WTC11 (cell line): ENCODE measurements around the gene CFAP206. TPM values are rescaled to one million over a fixed set of nuclear protein-coding genes. Genes with fewer than 3 reads are reported as not detected.
"Not testable (repeated sequence)": the region's sequence is repeated elsewhere in the genome, so short reads cannot be mapped to it uniquely, and the experiment has no call there.

ENCODE experiments used
- ATAC-seq: fragments of 200-7000 bp; cut with Tn5 transposase; 2 replicates; pipeline ENCODE4 v1.10.0; 2021; ENCODE audit warnings: mild to moderate bottlenecking, moderate library complexity
- CTCF ChIA-PET: fragments of 300-600 bp; sonication (Branson Sonifier 250); formaldehyde crosslinking; loops from one replicate; lab custom pipeline; 2021; ENCODE audit warnings: antibody characterized with exemption; lab: Charles Lee
- POLR2A ChIA-PET: fragments of 350-600 bp; sonication (Branson Sonifier 250); formaldehyde crosslinking; loops from one replicate; lab custom pipeline; 2021; ENCODE audit warnings: antibody characterized with exemption; lab: Charles Lee
- DNase-seq: peaks from one replicate; pipeline ENCODE4 v3.0.0; 2021; ENCODE audit warnings: low spot score
- H3K27ac Mint-ChIP-seq: 2 replicates; pipeline ENCODE4 v1.8.0; 2021; ENCODE audit warnings: mixed read lengths
- H3K27me3 Mint-ChIP-seq: 2 replicates; pipeline ENCODE4 v1.8.0; 2021; ENCODE audit warnings: low read depth, mild to moderate bottlenecking, moderate library complexity, mixed read lengths
- H3K36me3 Mint-ChIP-seq: 2 replicates; pipeline ENCODE4 v1.8.0; 2021; ENCODE audit warnings: mixed read lengths
- H3K4me1 Mint-ChIP-seq: 2 replicates; pipeline ENCODE4 v1.8.0; 2022; ENCODE audit warnings: mixed read lengths
- H3K4me3 Mint-ChIP-seq: 2 replicates; pipeline ENCODE4 v1.8.0; 2021; ENCODE audit warnings: mild to moderate bottlenecking, moderate library complexity, mixed read lengths
- H3K9me3 Mint-ChIP-seq: 2 replicates; pipeline ENCODE4 v1.8.0; 2021; ENCODE audit warnings: mixed read lengths
- AFF4 ChIP-seq: sonication (generic); formaldehyde crosslinking; IDR thresholded peaks from 2 replicates; pipeline ENCODE4 v1.8.1; 2023; ENCODE audit warnings: mild to moderate bottlenecking, missing genetic modification reagents, borderline replicate concordance
- ATF6 ChIP-seq: sonication (generic); formaldehyde crosslinking; IDR thresholded peaks from 2 replicates; pipeline ENCODE4 v1.8.1; 2023; ENCODE audit warnings: mild to moderate bottlenecking, missing genetic modification reagents
- CTCF ChIP-seq: fragments of 200-600 bp; IDR thresholded peaks from 2 replicates; pipeline ENCODE4 v1.8.0; 2022; ENCODE audit warnings: antibody characterized with exemption
- ELF4 ChIP-seq: sonication (generic); formaldehyde crosslinking; IDR thresholded peaks from 2 replicates; pipeline ENCODE4 v1.8.1; 2022; ENCODE audit warnings: low read depth, mild to moderate bottlenecking, moderate library complexity, missing genetic modification reagents
- ESRRA ChIP-seq: sonication (generic); formaldehyde crosslinking; IDR thresholded peaks from 2 replicates; pipeline ENCODE4 v1.8.1; 2022; ENCODE audit warnings: mild to moderate bottlenecking, missing genetic modification reagents, borderline replicate concordance
- ETV6 ChIP-seq: sonication (generic); formaldehyde crosslinking; IDR thresholded peaks from 2 replicates; pipeline ENCODE4 v1.8.1; 2022; ENCODE audit warnings: mild to moderate bottlenecking, missing genetic modification reagents
- GABPB1 ChIP-seq: sonication (generic); formaldehyde crosslinking; IDR thresholded peaks from 2 replicates; pipeline ENCODE4 v1.8.1; 2023; ENCODE audit warnings: mild to moderate bottlenecking, missing genetic modification reagents
- GTF2I ChIP-seq: fragments of 250-450 bp; sonication (Bioruptor Pico); conservative IDR thresholded peaks from 2 replicates; pipeline ENCODE4 v1.4.0; 2021; ENCODE audit warnings: mild to moderate bottlenecking
- JAZF1 ChIP-seq: fragments of 250-450 bp; sonication (Bioruptor Pico); IDR thresholded peaks from 2 replicates; pipeline ENCODE4 v1.9.0; 2021; ENCODE audit warnings: moderate library complexity, mild to moderate bottlenecking, inconsistent platforms
- NFE2L1 ChIP-seq: sonication (generic); formaldehyde crosslinking; IDR thresholded peaks from 2 replicates; pipeline ENCODE4 v1.8.1; 2023; ENCODE audit warnings: missing genetic modification reagents
- NFYB ChIP-seq: sonication (generic); formaldehyde crosslinking; conservative IDR thresholded peaks from 2 replicates; pipeline ENCODE4 v1.8.0; 2022; ENCODE audit warnings: low read depth, missing genetic modification reagents
- TCF7 ChIP-seq: sonication (generic); formaldehyde crosslinking; IDR thresholded peaks from 2 replicates; pipeline ENCODE4 v1.8.0; 2022; ENCODE audit warnings: mild to moderate bottlenecking, low read depth, missing genetic modification reagents, moderate library complexity
- TEAD4 ChIP-seq: sonication (generic); formaldehyde crosslinking; IDR thresholded peaks from 2 replicates; pipeline ENCODE4 v1.8.0; 2022; ENCODE audit warnings: mild to moderate bottlenecking, missing genetic modification reagents
- ZNF138 ChIP-seq: sonication (generic); formaldehyde crosslinking; conservative IDR thresholded peaks from 2 replicates; pipeline ENCODE4 v1.8.1; 2022; ENCODE audit warnings: mild to moderate bottlenecking, moderate library complexity, missing genetic modification reagents
- ZNF281 ChIP-seq: sonication (generic); formaldehyde crosslinking; IDR thresholded peaks from 2 replicates; pipeline ENCODE4 v1.8.0; 2023; ENCODE audit warnings: mild to moderate bottlenecking, missing genetic modification reagents
- ZNF416 ChIP-seq: fragments of 250-450 bp; sonication (Bioruptor Pico); IDR thresholded peaks from 2 replicates; pipeline ENCODE4 v1.9.0; 2021; ENCODE audit warnings: mild to moderate bottlenecking, inconsistent platforms
- ZNF423 ChIP-seq: fragments of 250-450 bp; sonication (Bioruptor Pico); IDR thresholded peaks from 2 replicates; pipeline ENCODE4 v2.1.2; 2022; ENCODE audit warnings: mild to moderate bottlenecking, moderate library complexity
- total RNA-seq: library from RNA; stranded (reverse); gene quantifications from 3 replicates; pipeline ENCODE4 v1.2.3, GENCODE V29; 2021
- TF ChIP-seq, protein P1 (sequence below): sonication (generic); formaldehyde crosslinking; IDR thresholded peaks from 2 replicates; pipeline ENCODE4 v1.8.0; 2022; ENCODE audit warnings: mild to moderate bottlenecking, missing genetic modification reagents
- TF ChIP-seq, protein P2 (sequence below): sonication (generic); formaldehyde crosslinking; IDR thresholded peaks from 2 replicates; pipeline ENCODE4 v1.8.1; 2022; ENCODE audit warnings: missing genetic modification reagents, borderline replicate concordance

Gene CFAP206
- total RNA-seq, 1 experiment from 2014 or later, result not detected

GRCh38 chr6:87487555-87487954 is 79.8 kb downstream of the CFAP206 start:
- Mint-ChIP-seq H3K9me3 (peaks cover 5% of the 10 kb centered on the region), H3K27ac (no peak overlapping the region), H3K4me3 (no peak overlapping the region), H3K4me1 (peaks cover 24% of the 10 kb centered on the region)
- no peak for ATAC-seq
- TF ChIP-seq ZNF281 (no peak), ZNF423 (CRISPR knock-in tag) (no peak), GABPB1 (CRISPR knock-in tag) (no peak), ZNF416 (CRISPR knock-in tag) (no peak)
- TF ChIP-seq, protein P1, sequence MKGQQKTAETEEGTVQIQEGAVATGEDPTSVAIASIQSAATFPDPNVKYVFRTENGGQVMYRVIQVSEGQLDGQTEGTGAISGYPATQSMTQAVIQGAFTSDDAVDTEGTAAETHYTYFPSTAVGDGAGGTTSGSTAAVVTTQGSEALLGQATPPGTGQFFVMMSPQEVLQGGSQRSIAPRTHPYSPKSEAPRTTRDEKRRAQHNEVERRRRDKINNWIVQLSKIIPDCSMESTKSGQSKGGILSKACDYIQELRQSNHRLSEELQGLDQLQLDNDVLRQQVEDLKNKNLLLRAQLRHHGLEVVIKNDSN (CRISPR knock-in tag), result no peak
- TF ChIP-seq, all 79 proteins: peak for 0
- no peaks in the 10 kb centered on the region for H3K27me3 Mint-ChIP-seq
- peaks cover 3% of the 10 kb centered on the region; the same call in 1 of the 2 replicates for H3K36me3 Mint-ChIP-seq
- CTCF ChIA-PET, result no interaction called here
- no peak for DNase-seq
- POLR2A ChIA-PET, result no interaction called here

DNA sequence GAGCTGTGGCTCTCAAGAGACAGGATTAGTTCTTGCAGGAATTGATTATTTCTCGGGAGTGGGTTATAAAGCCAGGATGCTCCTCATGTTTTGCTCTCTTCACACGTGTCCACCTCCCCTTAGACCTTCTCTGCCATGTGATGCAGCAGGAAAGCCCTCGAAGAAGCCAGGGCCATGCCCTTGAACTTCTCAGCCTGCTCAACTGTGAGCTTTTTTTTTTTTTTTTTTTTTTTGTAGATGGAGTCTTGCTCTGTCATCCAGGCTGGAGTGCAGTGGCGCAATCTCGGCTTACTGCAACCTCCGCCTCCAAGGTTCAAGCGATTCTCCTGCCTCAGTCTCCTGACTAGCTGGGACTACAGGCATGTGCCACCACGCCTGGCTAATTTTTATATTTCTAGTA is 81.6 kb downstream of the CFAP206 start:
- CTCF ChIA-PET, H3K36me3 Mint-ChIP-seq, DNase-seq, H3K27ac Mint-ChIP-seq, POLR2A ChIA-PET, H3K4me3 Mint-ChIP-seq, ATAC-seq, H3K9me3 Mint-ChIP-seq, H3K27me3 Mint-ChIP-seq: not testable (repeated sequence)
- peaks cover 16% of the 10 kb centered on the region for H3K4me1 Mint-ChIP-seq

DNA sequence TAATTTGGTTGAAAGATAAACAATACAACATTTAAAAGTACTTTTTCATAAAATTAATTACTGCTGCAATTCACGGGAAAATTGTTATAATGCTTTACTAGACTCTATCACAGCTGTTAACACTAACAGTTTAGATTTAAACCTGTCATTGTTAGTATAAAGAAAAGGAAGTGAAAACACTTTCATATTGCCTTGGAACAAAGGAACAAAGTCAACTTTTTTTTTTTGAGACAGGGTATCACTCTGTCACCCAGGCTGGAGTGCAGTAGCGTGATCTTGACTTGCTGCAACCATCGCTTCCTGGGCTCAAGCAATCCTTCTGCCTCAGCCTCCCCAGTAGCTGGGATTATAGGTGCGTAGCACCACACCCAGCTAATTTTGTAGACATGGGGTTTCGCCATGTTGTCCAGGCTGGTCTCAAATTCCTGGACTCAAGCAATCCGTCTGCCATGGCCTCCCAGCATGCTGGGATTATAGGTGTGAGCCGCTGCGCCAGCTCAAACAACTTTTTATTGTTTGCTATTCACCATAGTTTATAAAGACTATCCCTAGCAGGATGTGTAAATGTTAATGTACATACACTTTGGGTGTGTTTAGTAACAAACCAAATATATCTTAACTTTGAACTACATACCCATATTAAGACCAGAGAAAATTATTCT is 87.1 kb downstream of the CFAP206 start:
- Mint-ChIP-seq H3K36me3 (no peaks in the 10 kb centered on the region), H3K4me3 (no peak overlapping the region), H3K4me1 (no peaks in the 10 kb centered on the region), H3K27me3 (no peaks in the 10 kb centered on the region), H3K27ac (no peak overlapping the region), H3K9me3 (no peaks in the 10 kb centered on the region)
- no peak for ATAC-seq
- CTCF ChIA-PET, result interaction anchor here (0.7 to 1.5 kb wide), 2 partner anchors 11 to 158 kb away, joined by 3 to 4 read pairs; no protein-coding TSS in a partner anchor
- no peak for DNase-seq
- POLR2A ChIA-PET, result interaction anchor here (0.6 to 1.1 kb wide), 3 partner anchors 11 to 1824 kb away, joined by 3 to 5 read pairs (median 3); no protein-coding TSS in a partner anchor
- TF ChIP-seq, protein P2, sequence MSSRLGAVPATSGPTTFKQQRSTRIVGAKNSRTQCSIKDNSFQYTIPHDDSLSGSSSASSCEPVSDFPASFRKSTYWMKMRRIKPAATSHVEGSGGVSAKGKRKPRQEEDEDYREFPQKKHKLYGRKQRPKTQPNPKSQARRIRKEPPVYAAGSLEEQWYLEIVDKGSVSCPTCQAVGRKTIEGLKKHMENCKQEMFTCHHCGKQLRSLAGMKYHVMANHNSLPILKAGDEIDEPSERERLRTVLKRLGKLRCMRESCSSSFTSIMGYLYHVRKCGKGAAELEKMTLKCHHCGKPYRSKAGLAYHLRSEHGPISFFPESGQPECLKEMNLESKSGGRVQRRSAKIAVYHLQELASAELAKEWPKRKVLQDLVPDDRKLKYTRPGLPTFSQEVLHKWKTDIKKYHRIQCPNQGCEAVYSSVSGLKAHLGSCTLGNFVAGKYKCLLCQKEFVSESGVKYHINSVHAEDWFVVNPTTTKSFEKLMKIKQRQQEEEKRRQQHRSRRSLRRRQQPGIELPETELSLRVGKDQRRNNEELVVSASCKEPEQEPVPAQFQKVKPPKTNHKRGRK (CRISPR knock-in tag), result no peak
- TF ChIP-seq GTF2I, result no peak
- TF ChIP-seq ELF4 (CRISPR knock-in tag), result no peak
- TF ChIP-seq ATF6, result no peak
- no peak for TF ChIP-seq AFF4 (CRISPR knock-in tag)
- no peak for TF ChIP-seq ZNF138 (CRISPR knock-in tag)
- no peak for TF ChIP-seq NFE2L1 (CRISPR knock-in tag)
- TF ChIP-seq CTCF, result no peak
- no peak for TF ChIP-seq TEAD4 (CRISPR knock-in tag)
- TF ChIP-seq ESRRA (CRISPR knock-in tag), result no peak
- TF ChIP-seq JAZF1 (CRISPR knock-in tag), result no peak
- TF ChIP-seq ETV6 (CRISPR knock-in tag), result no peak
- no peak for TF ChIP-seq NFYB (CRISPR knock-in tag)
- TF ChIP-seq TCF7 (CRISPR knock-in tag), result no peak
